ENCODE results near the gene URAD. TPM values are rescaled to one million over a fixed set of nuclear protein-coding genes. Genes with fewer than 3 reads are reported as not detected.
"Not testable (repeated sequence)": the region's sequence is repeated elsewhere in the genome, so short reads cannot be mapped to it uniquely, and the experiment has no call there.

Gene URAD
- total RNA-seq, 1 donor from 2014 or later, result not detected

- no peaks in the 10 kb centered on the region for H3K36me3 ChIP-seq
- ATAC-seq (no peak), DNase-seq (no peak)
- H3K27me3 ChIP-seq, result peaks cover 95% of the 10 kb centered on the region
- intact Hi-C loops (cut with DNase I), result no loop called here
- H3K4me3 ChIP-seq, result no peak overlapping the region
- no peaks in the 10 kb centered on the region for H3K9me3 ChIP-seq
- TF ChIP-seq CTCF (IDR thresholded peaks at IDR 0.05), result no peak
- H3K4me1 ChIP-seq, result peaks cover 17% of the 10 kb centered on the region
- no peak overlapping the region for H3K27ac ChIP-seq
Observed at GRCh38 chr13:27964741-27965323, 23.7 kb downstream of the URAD start.

GRCh38 chr13:27964206-27964605 is 24.3 kb downstream of the URAD start:
- H3K27ac ChIP-seq; H3K36me3 ChIP-seq; H3K9me3 ChIP-seq; intact Hi-C loops (cut with DNase I); ATAC-seq; DNase-seq; H3K4me3 ChIP-seq: not testable (repeated sequence)
- peaks cover 20% of the 10 kb centered on the region for H3K4me1 ChIP-seq
- peaks cover 95% of the 10 kb centered on the region for H3K27me3 ChIP-seq

- H3K9me3 ChIP-seq, result no peaks in the 10 kb centered on the region
- H3K4me3 ChIP-seq, result no peak overlapping the region
- peaks cover 95% of the 10 kb centered on the region for H3K27me3 ChIP-seq
- ATAC-seq (no peak), DNase-seq (no peak)
- H3K27ac ChIP-seq, result no peak overlapping the region
- peaks cover 20% of the 10 kb centered on the region for H3K4me1 ChIP-seq
- intact Hi-C loops (cut with DNase I), result no loop called here
- H3K36me3 ChIP-seq, result no peaks in the 10 kb centered on the region
- no peak for TF ChIP-seq CTCF (IDR thresholded peaks at IDR 0.05)
Observed at GRCh38 chr13:27963491-27963890, 25.0 kb downstream of the URAD start.

- Histone ChIP-seq H3K4me3 (no peak overlapping the region), H3K9me3 (no peaks in the 10 kb centered on the region), H3K4me1 (peaks cover 16% of the 10 kb centered on the region), H3K36me3 (no peaks in the 10 kb centered on the region), H3K27me3 (peaks cover 95% of the 10 kb centered on the region), H3K27ac (no peak overlapping the region)
- intact Hi-C loops (cut with DNase I), result no loop called here
- ATAC-seq (no peak), DNase-seq (no peak)
- TF ChIP-seq CTCF (IDR thresholded peaks at IDR 0.05), result no peak
Observed at GRCh38 chr13:27962982-27963381, 25.5 kb downstream of the URAD start.

GRCh38 chr13:27962128-27962841 is 26.2 kb downstream of the URAD start:
- Histone ChIP-seq H3K27me3 (peaks cover 95% of the 10 kb centered on the region), H3K27ac (no peak overlapping the region), H3K4me3 (no peak overlapping the region), H3K9me3 (no peaks in the 10 kb centered on the region), H3K36me3 (no peaks in the 10 kb centered on the region), H3K4me1 (peaks cover 16% of the 10 kb centered on the region)
- intact Hi-C loops (cut with DNase I), result no loop called here
- no peak for ATAC-seq
- no peak for DNase-seq
- TF ChIP-seq CTCF (IDR thresholded peaks at IDR 0.05), result no peak

- DNase-seq, result no peak
- Histone ChIP-seq H3K4me1 (peaks cover 16% of the 10 kb centered on the region), H3K27me3 (peaks cover 95% of the 10 kb centered on the region), H3K36me3 (no peaks in the 10 kb centered on the region), H3K27ac (no peak overlapping the region), H3K9me3 (no peaks in the 10 kb centered on the region), H3K4me3 (peak overlapping the region; percentile 25)
- no peak for ATAC-seq
- no peak for TF ChIP-seq CTCF (IDR thresholded peaks at IDR 0.05)
- intact Hi-C loops (cut with DNase I), result no loop called here
Observed at GRCh38 chr13:27961227-27962085, 27.0 kb downstream of the URAD start.
